GM19438 (cell line): ENCODE data around the gene AP5Z1.
"Not testable (repeated sequence)": the region's sequence is repeated elsewhere in the genome, so short reads cannot be mapped to it uniquely, and the experiment has no call there.

ENCODE experiments used
- ATAC-seq: cut with Tn5 transposase; IDR thresholded peaks from one replicate; pipeline ENCODE4 v1.9.1; 2021; ENCODE audit warnings: low read depth; ENCODE audit not compliant: unreplicated experiment

The AP5Z1 gene

GRCh38 chr7:4799508-4800268 lies 24.3 kb downstream of the AP5Z1 start:
- ATAC-seq = no peak

GRCh38 chr7:4800487-4800886 lies 25.1 kb downstream of the AP5Z1 start:
- no peak for ATAC-seq

- no peak for ATAC-seq
Measured at GRCh38 chr7:4800926-4801838, 25.8 kb downstream of the AP5Z1 start.

GRCh38 chr7:4801839-4802231 lies 26.4 kb downstream of the AP5Z1 start:
- ATAC-seq = no peak

GRCh38 chr7:4802577-4802976 lies 27.2 kb downstream of the AP5Z1 start:
- ATAC-seq = not testable (repeated sequence)

GRCh38 chr7:4803397-4804241 lies 28.2 kb downstream of the AP5Z1 start:
- no peak for ATAC-seq

GRCh38 chr7:4805110-4805983 lies 29.9 kb downstream of the AP5Z1 start:
- ATAC-seq = no peak

- ATAC-seq = no peak
Measured at GRCh38 chr7:4805984-4806300, 30.5 kb downstream of the AP5Z1 start.

- ATAC-seq = no peak
Measured at GRCh38 chr7:4806983-4807597, 31.7 kb downstream of the AP5Z1 start.

- no peak for ATAC-seq
Measured at GRCh38 chr7:4807598-4808016, 32.2 kb downstream of the AP5Z1 start.

- no peak for ATAC-seq
Measured at GRCh38 chr7:4808026-4808425, 32.6 kb downstream of the AP5Z1 start.

GRCh38 chr7:4808565-4808964 lies 33.1 kb downstream of the AP5Z1 start:
- ATAC-seq = no peak

- no peak for ATAC-seq
Measured at GRCh38 chr7:4809091-4809591, 33.7 kb downstream of the AP5Z1 start.

GRCh38 chr7:4809666-4810065 lies 34.2 kb downstream of the AP5Z1 start:
- ATAC-seq = no peak

- ATAC-seq = no peak
Measured at GRCh38 chr7:4814433-4814832, 39.0 kb downstream of the AP5Z1 start.

GRCh38 chr7:4815121-4815520 lies 39.7 kb downstream of the AP5Z1 start:
- no peak for ATAC-seq

GRCh38 chr7:4815609-4816418 lies 40.4 kb downstream of the AP5Z1 start:
- no peak for ATAC-seq

GRCh38 chr7:4816419-4817080 lies 41.1 kb downstream of the AP5Z1 start:
- no peak for ATAC-seq
